Stimulated activated naive CD8-positive, alpha-beta T cell treated with anti-CD3 and anti-CD28 coated beads, Interleukin-15, Interleukin-2, amounts not matched to agents 100 U/mL and 50 U/mL, for 24 hours (primary cell): ENCODE measurements around the gene PRR7.
A peak's percentile ranks its signal among the peaks of the same experiment; 100 is the strongest.
"Not testable (repeated sequence)": the region's sequence is repeated elsewhere in the genome, so short reads cannot be mapped to it uniquely, and the experiment has no call there.

Source experiments
- ATAC-seq: fragments of 150-1000 bp; cut with Tn5 transposase; one replicate; pipeline ENCODE4 v1.10.0; 2021
- DNase-seq: peaks from one replicate; pipeline ENCODE4 v3.0.0; 2021

The PRR7 gene

DNA sequence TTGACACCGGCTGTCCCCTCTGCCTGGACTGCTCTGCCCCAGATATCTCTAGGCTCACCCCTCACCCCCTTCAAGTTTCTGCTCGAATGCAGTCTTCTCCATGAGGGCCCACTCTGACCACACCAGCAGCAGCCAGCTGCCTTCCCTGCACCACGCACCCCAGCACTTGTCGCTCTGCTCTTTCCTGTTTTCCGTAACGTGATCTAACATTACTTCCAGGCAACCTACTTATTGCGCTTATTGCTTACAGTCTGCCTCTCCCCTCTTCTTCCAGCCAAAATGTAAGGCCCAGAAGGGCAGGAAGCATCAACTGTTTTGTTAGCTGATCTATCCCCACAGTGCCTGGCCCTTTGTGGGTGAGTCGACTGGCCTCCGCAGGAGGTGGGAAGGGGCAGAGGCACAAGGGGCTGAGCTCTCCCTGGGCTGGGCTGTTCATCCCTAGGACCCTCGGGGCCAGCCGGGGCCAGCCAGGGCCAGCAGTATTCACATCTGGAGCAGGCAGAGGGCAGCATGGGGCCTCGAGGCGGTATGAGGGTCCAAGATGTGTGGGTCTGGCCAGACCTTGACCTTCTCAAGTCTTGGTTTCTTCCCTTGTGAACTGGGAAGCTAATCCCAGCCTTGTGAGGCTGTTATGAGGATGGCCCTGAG, 38.4 kb downstream of the PRR7 start:
- DNase-seq (no peak), ATAC-seq (no peak)

DNA sequence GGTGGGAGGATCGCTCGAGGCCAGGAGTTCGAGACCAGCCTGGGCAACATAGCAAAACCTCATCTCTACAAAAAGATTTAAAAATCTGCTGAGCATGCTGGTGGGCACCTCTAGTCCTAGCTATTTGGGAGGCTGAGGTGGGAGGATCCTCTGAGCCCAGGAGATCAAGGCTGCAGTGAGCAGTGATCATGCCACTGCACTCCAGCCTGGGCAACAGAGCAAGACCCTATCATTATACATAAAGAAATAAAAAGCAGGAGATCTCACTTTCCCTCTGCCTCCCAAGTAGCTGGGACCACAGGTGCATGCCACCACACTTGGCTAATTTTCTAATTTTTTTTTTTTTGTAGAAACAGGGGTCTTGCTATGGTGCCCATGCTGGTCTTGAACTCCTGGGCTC, 39.1 kb downstream of the PRR7 start:
- not testable (repeated sequence) for ATAC-seq, DNase-seq

DNA sequence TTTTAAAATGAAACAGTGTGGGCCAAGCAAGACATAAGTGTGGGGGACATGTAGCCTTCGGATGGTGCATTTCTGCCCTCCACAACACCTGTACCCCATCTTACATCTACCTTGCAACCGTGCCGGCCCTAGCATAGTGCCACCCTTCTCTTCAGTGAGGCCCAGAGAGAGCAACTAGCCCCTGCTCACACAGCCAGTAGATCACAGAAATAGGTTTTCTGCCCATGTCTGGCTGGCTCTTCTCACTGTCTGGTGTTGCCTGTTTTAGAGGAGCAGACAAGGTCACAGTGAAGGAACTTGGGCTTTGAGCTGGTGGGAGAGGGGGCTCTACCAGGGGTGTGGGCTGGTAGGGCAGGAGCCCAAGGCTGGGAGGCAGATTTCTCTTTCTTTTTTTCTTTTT, 39.6 kb downstream of the PRR7 start:
- DNase-seq (no peak), ATAC-seq (no peak)

DNA sequence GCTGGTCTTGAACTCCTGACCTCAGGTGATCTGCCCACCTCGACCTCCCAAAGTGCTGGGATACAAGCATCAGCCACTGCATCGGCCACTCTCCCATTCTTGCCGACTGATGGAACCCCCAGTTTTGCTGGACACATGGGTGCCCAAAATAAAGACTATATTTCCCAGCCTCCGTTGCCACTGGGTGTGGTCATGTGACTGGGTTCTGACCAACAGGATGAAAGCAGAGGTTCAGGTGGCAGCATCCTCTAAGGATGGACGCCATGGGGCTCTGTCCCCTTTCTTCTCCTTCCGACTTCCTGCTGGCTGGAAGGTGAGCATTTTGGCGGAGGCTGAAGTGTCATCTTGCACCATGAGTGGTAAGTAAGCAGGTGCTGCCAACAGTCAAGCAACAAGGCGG, 40.5 kb downstream of the PRR7 start:
- no peak for DNase-seq
- no peak for ATAC-seq

DNA sequence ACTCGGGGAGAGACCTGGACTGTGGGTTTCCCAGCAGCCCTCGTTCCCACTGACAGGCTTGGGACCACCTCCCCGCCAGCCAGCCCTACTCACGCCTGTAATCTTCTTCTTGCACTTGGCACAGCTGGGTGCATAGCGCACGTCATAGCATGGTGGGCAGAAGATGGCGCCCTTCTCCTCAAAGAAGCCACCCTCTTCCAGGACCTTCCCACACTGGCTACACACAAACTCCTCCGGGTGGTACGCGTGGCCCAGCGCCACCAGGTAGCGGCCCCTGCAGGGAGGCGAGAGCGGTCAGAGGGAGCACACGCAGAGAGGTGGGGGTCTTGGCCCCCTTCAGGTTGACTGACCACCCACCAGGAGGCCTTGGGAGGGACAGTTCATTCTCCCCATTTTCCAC, 41.4 kb downstream of the PRR7 start:
- DNase-seq: no peak
- no peak for ATAC-seq

DNA sequence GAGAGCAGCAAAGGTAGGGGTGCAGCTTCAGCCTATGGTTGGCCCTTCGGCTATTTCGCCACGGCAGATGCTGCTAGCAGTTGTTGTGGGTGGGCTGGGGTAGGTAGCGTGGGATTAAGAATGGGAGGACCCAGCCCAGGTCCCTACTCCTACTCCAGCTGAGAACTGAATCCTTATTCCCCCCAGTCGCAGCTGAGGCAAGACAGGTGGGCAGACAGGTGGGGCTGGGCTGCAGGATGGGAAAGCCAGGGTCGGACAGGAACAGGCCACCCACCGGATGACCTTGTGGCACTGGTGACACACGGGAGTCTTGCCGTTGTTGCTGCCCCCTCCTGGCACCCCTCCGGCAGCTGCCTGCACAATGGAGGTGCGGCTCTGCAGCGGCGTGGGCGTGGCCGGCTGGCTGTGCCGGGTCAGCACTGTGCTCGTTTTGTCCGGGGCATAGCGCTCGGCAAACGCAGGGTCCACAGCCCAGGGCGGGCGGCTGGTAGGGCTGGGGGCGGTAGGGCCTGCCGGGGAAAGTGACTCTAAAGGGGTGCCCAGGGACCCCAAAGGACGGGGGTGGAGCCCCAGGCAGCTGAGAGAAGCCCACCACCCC, 42.6 kb downstream of the PRR7 start:
- DNase-seq (no peak), ATAC-seq (no peak)

DNA sequence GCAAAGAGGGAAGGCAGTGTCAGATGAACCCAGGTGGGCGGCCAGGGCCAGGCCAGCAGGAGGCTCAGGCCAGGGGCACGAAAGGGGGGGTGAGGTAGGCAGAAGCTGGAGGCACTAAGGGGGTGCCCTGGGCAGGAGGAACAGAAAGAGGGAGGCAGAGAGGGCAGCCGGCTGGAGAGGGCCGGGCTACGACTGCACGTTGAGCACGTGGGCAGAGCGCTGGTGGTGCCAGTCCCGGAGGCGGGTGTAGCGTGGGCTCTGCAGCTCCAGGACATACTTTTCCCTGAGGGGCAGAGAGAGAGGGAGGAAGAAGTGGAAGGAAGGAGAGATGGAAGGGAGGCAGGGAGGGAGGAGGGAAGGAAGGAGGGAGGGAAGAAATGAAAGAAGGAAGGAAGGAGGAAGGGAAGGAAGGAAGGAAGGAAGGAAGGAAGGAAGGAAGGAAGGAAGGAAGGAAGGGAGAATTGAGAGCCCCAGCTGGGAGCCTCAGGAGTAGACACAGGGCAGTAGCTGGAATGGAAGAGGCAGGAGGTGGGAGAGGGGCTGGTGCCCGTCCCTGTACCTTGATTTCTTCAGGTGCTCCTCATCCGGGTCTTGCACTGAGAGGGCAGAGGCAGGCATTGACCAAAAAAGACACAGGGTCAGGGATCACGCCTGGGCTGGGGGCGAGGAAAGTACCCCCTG, 43.8 kb downstream of the PRR7 start:
- DNase-seq (no peak), ATAC-seq (no peak)

DNA sequence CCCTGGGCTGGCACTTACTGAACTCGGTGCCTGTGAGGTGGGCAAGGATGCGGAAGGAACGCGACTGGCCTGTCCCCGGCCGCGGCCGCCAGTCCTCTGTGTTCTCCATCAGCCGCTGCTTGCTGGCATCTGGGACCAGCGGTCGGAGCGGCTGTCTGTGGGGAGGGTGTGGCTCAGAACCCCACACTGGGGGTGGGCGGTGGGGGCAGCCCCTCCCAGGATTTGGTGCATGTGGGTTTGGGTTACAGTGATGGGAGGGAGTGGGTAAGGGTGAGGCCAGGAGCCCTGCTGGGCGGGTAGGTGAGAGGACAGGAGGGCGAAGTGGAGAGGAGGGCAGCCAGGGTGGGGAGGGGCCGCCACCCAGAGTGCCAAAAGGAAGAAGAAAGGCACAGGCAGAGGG, 44.4 kb downstream of the PRR7 start:
- no peak for ATAC-seq
- DNase-seq: no peak

DNA sequence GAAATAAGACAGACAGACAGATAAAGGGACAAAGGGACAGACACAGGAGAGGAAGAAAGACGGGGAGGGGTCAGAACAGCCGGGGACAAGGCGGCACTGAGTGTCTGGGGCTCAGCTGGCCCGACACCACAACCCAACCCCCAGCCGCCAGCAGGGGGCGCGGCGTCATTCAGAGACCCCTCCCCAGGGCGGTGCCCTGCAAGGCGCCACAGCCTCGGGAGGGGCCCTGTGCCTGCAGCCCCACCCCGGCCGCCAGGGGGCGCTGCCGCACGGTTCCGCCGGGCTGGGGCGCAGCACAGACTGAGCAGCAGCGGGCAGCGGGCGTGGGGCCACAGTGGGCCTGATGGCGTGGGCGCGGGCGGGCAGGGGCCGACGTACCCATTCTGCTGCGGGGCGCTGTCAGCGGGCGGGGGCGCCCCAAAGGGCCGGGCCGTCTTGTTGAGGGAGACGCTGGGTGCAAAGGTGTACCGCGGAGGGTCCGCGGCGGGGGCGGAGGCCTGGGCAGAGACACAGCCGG, 44.9 kb downstream of the PRR7 start:
- ATAC-seq (no peak), DNase-seq (peak; percentile 69)

DNA sequence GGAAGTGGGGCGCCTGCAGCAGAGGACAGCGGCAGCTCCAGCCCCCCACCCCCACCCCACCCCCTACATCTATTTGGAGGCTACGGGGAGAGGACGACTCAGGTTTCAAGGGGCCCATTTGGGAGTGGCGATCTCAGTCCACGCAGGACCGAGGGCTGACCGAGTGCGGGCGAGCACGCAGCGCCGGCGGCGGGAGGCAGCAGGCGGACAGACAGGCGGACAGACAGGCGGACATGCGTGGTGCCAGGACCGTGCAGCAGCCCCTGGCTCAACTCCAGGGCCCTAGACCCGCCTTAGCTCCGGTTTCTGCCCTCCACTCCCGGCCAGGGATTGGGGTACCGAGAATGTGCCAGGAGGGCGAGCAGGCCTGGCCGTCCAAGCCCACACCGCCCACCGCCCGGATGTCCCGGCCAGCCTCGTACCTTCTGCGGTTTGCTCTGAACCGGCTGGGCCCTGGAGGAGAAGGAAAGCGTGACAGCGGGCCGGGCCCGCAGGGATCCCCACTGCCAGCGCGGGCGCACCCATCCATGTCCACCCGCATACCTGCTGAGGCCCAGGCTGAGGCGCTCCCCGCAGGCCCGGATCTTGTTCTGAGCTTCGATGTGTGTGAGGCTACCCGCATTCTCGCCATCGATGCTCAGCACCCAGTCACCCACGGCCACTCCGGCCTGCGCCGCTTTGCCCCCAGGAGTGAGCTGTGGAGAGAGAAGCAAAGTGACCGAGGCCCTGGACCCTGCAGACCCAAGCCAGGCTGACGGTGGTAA, 45.6 kb downstream of the PRR7 start:
- DNase-seq (no peak), ATAC-seq (no peak)

DNA sequence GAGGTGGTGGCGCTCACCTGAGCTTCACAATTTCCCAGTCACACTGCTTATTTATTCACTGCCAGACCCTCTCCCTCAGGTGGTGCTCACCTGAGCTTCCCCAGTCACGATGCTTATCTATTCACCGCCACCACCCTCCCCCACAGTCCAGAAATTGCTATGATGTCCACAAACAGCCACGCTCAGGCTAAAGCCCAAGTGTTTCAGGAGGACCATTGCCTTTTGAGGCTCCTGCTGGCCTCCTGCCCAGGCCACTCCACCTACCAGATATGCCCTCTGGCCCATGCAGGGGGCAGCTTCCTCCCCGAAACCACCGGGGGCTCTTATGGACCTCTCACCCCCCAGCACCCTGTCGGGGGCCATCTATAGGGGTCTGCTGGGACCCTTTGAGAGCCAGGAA, 46.2 kb downstream of the PRR7 start:
- DNase-seq: no peak

DNA sequence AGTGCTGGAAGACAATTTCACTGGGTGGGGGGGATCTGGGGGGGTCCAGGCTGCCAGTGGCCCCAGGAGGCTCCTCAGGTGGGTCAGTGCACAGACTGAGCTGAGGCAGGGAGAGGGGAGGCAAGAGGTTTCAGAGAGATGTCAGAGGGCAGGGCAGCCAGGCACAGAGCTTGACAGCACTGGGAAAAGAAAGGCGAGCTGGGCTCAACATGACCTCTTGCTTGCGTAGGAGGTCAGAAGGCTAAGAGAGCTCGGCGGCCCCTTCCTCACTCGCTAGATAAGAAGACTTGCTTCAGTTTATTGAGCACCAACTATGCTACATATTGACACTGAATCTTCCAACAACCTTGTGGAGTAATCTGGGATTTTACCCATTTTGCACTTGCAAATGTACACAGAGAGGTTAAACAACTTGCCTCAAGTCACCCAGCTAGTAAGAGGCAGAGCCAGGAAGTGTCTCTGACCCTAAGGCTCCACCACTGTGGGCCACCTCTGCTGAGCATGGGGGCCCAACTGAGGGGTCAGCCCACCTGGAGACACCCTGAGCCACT, 47.3 kb downstream of the PRR7 start:
- DNase-seq (no peak), ATAC-seq (no peak)

More for the DNA sequence above, 46.2 kb downstream of the PRR7 start:
- ATAC-seq: no peak

DNA sequence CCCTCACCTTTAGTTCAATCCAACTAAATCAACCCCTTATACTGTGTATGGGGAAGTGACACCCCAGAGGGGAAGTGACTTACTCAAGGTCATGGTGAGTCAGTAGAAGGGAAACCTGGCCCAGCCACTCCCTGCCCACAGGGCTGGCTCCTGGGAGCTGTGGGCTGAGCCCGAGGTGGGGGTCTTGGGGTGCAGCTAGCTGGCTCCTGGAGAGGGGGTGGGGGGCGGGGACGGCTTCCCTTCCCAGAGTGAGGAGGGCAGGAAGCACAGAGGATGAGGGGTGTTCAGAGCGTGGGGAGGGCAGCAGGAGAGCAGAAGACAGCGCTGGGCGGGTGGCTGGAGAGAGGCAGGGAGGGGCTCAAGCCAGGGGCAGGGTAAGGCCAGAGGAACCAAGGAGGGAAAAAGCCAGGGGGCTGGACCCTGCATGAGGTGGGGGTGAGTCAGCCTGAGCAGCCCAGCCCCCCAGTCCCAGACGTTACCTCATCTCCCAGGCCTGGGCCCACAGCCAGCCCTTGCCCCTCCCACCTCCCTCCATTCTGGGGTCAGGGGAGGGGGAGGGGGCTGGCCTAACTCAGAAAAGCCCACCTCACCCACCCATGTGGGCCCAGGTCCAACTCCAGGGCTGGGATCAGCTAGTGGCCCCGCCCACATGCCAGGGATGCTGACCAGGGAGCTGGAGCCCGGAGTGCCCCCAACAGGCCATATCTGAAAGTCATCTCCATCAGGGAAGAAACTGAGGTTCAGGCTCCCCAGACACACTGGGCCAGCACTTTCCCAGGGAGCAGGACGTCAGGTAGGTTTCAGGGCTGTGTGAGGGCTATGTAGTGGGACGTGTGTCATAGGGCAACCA, 48.0 kb downstream of the PRR7 start:
- ATAC-seq (peak; percentile 60), DNase-seq (peak; percentile 59)

DNA sequence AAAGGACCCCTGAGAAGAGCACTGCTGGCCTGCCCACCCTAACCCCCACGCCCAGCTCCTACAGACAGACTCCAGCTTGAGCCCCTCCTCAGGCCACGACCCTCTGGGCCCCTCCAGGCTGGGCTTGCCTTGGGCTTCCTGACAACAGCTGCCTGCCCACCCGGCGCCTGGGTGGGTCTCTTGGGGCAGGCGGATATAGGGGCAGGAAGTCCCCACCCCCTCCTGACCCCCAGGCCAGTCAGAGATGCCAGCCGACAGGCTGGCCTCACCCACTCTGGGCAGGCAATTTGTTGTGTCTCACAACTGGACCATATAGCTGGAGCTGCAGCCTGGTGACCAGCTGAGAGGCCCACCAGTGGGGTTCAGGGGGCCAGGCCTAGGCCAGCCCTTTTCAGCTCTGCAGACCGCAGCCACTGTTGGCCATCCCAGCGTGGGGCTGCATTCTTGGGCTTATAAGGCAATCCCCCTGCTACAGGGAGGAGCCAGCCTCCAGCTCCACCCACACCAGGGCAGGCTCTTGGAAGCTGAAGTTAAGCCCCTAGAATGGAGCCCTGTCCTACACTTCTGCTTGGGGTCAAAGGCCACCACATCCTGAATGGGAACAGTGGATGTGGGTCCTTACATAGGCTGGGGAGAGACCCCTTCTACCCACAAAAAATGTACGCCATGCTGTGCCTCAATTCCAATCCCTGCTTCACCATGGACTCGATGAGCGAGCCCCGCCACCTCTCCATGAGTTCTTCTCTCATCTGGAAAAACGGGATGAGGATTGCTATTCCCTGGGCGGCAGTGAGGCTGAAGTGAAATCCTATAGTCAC, 48.8 kb downstream of the PRR7 start:
- DNase-seq (no peak), ATAC-seq (no peak)

DNA sequence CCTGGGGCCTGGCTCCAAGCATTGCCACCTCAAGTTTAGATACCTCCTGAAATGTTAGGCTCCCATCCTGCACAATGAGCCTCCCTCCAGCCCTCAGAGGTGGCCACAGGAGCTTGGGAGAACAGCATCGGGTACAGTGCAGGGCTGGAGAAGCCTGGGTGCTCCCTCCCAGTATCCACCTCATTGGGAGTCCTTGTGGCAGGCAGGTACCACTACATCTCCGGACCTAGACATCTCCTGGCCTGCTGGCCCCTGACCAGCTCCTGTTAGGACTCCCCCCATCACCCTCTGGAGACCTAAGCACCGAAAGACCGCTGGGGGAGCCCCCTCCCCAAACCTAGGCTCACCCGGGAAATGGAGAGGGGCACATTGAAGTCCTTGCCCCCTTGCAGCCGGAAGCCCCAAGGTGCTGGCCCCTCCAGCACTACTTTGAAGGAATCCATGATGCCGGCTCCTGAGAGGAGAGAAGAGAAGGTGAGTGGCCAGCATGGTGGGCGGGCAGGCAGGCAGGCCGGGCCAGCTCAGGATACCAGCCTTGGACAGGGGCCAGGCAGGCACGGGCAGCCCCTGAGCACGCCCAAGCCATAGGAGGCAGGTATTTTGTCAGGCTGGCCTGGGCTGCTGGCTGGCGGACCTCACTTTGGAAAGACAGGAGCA, 49.6 kb downstream of the PRR7 start:
- ATAC-seq (no peak), DNase-seq (no peak)

DNA sequence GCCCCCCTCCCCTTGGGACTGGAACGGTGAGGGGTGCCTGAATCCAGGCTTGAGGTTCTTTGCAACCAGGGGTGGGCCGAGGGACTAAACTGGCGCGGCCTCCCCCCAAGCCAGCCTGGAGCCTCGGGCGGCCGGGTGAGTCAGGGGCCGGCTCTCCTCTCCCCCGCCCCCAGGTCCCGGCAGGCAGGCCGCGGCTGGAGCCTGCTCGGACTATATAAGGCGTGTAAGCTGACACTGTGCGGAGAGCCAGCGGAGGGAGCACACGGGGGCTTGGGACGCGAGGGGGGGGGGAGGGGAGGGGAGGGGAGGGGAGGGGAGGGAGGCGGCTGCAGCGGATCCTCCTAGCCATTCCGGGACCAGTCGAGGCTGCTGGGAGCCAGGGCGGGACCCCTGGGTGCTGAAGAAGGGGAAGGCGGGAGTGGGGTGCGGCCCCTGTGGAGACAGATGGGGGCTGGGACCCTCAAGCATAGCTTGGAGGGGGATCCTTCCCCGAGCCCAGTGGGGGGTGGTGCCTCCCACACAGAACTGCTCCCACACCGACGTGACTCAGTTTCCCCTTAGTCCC, 50.2 kb downstream of the PRR7 start:
- ATAC-seq (peak; percentile 2), DNase-seq (peak; percentile 59)

DNA sequence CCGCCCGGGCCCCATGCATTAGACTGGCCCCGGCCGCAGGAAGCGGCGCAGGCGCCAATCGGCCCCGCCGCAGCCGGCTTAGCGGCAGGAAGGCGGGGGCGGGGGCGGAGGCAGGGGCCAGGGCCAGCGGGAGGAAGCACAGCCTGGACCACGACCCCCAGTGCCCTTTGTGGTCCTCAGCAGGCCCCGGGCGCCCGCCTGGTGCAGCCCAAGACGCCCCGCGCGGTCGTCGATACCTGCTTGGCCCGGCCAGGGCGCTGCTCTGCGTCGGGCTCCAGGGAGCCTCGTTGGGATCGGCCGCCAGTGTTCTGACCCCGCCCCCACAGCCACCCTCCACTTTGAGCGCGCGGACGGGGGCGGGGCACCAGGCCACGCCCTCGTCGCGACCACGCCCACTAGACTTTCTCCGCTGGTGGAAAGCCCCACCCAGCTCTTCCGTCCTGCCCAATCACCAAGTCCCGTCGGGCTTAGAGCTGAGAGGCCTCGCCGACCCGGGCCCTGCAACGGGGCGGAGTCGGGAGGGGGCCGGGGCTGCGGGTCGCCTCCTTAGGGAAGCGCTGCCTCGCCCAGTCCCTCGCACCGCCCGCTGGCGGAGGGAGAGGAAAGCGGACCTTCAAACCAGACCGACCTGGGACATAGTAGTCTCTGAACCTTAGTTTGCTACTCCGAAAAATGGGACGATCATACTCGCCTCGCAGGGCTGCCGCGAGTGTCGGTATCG, 50.8 kb downstream of the PRR7 start, which contains the start of gene PDLIM7:
Gene PDLIM7 (minus strand): TSS at position 313 of the 721 bp plus-strand sequence. CDS start 1,092 bp downstream, outside the sequence.
- DNase-seq (peak; percentile 97), ATAC-seq (peak; percentile 79)

DNA sequence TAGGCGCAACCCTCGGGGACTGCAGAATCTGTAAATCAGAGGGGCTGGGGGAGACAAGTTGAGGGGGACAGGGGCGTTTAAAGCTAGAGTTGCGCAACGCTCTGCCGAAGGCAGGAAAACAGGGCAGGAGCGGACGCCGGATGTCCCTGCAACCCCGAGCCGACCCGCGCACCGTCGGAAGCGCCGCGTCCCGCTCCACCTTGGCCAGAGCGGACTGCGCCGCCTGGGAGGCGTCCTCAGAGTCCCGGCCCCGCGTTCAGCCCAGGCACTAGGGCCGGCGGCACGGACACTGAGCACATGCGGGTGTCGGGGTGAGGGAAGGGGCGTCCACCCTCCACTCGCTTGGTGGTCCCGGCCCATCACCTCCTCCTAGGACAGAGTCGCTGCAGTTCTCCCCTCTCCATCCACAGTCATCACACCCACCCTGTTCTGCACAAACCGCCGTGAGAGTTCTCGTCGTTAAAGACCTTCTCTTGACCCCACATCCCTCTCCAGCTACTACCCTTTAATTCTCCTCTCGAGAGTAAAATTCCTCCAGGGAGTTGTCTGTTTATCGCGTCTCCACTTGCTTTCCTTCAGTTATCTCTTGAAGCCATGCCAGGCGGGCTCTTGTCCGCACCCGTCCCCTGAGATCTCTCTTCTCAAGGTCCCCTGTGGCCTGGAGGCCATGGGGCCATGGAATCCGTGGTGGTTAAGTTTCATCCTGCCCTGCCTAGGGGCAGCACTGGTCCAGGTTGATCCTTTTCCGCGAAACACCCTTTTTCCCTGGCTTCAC, 51.6 kb downstream of the PRR7 start:
- peak; percentile 55 for DNase-seq

More for the DNA sequence above, 51.6 kb downstream of the PRR7 start:
- ATAC-seq: no peak
